Cardiac fibroblast (primary cell): Measurements from ENCODE around the gene CD1E.
"Not testable (repeated sequence)": the region's sequence is repeated elsewhere in the genome, so short reads cannot be mapped to it uniquely, and the experiment has no call there.

Experiments used
- DNase-seq, 2 donors: peaks; one replicate each; pipeline versions ENCODE4 v3.0.0 to v3.0.0-alpha.2; 2010; ENCODE audit warnings: low read depth in 2 of 2
- H3K4me3 ChIP-seq, 2 donors: replicated peaks in 1 of 2; 1 replicate in 1 of 2; 2 replicates in 1 of 2; pipeline ENCODE4 v1.5.1; 2011; ENCODE audit warnings: low read depth in 2 of 2, low read length in 2 of 2, mild to moderate bottlenecking in 2 of 2, moderate library complexity in 1 of 2
- CTCF ChIP-seq: IDR thresholded peaks from one replicate; pipeline ENCODE4 v1.5.1; 2011; ENCODE audit warnings: low read depth, mild to moderate bottlenecking, low read length, inconsistent platforms

CD1E gene

DNA sequence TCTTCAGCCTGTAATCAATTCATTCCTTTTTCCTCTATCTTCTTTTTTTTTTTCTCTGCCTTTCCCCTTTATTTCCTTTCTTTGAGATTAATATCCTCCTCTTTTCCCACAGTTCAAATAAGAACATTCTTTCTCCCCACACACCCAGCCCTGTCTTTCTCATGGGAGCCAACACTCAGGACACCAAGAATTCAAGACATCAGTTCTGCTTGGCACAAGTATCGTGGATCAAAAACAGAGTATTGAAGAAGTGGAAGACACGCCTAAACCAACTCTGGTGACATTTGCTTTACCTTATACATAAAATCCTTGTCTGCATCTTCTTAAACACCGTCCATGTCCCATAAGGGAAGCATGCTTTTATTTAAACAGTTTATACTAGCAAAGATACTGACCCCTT is 2.9 kb downstream of the CD1E start:
- TF ChIP-seq CTCF, result no peak
- H3K4me3 ChIP-seq, result no peak overlapping the region
- no peak for DNase-seq

DNA sequence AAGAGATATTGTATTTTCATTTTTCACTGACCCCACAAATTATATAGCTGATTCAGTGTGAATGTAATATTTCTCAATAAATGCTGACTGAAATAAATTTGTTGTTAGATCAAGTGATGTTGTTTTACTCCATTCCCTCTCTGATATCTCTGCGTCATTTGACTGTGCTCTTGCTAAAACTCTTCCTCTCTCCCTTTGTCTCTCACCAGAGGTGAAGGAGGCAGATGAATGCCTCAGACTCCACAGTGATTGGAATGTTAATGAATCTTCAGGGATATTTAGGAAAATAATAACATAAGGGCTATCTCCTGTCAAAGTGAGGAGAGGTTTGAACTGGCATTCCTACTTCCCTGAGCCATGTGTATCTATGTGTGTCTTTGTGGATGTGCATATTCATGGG is 3.7 kb downstream of the CD1E start:
- no peak for DNase-seq
- no peak for TF ChIP-seq CTCF

GRCh38 chr1:158362482-158362881 is 8.8 kb downstream of the CD1E start:
- H3K4me3 ChIP-seq, result no peak overlapping the region
- no peak for TF ChIP-seq CTCF
- no peak for DNase-seq

More for the DNA sequence above, 3.7 kb downstream of the CD1E start:
- H3K4me3 ChIP-seq, result no peak overlapping the region

- no peak overlapping the region for H3K4me3 ChIP-seq
- no peak for DNase-seq
- TF ChIP-seq CTCF, result no peak
Observed at GRCh38 chr1:158362941-158363340, 9.2 kb downstream of the CD1E start.

GRCh38 chr1:158366783-158367182 is 13.1 kb downstream of the CD1E start:
- DNase-seq, result no peak
- no peak for TF ChIP-seq CTCF
- no peak overlapping the region for H3K4me3 ChIP-seq

DNA sequence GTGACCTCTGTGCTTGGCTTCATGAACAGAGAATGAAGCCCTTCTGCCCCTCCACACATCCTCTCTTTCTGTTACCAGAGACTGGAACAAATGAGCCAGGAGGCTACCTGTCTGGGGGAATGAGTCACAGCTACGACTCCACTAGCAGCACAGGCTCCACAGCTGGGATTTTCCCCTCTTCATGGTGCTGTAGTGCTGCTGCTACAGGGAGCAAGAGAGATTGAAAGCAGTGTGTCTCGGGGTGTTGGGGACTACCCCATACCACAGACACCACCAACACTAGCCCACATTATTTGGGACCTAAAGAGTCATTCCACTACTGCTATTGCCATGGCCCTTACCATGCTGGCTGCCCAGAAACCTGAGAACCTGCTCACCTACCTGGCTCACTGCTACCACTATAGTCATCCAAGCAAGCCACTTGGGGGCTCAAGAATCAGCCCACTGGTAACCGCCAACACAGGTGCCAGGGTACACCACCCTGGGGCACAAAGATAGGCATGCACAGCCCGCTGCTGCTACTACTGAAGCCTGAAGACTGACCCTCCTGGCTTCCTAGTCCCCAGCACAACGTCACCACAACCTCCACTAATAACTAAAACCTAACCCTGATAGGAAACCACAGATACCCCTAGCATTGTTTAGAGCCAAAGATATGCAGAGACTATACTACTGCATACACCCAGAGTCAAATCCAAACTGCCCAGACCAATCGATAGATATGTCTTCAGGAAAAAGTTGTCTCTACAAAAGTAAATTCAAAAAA is 17.7 kb downstream of the CD1E start:
- no peak overlapping the region for H3K4me3 ChIP-seq
- DNase-seq, result no peak
- TF ChIP-seq CTCF, result no peak

DNA sequence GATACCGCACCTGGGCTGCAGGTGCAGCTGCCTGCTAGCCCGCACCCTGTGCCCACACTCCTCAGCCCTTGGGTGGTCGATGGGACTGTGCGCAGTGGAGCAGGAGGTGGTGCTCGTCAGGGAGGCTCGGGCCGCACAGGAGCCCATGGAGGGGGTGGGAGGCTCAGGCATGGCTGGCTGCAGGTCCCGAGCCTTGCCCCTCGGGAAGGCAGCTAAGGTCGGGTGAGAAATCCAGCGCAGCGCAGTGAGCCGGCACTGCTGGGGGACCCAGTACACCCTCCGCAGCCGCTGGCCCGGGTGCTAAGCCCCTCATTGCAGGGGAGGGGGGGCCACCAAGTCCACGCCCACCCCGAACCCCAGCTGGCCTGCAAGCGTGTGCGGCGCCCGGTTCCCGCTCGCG is 20.4 kb downstream of the CD1E start:
- H3K4me3 ChIP-seq, DNase-seq: not testable (repeated sequence)
